ENCODE results near the gene MAGI2. TPM values are rescaled to one million over a fixed set of nuclear protein-coding genes. Genes with fewer than 3 reads are reported as not detected.

MAGI2 gene
- total and polyA plus RNA-seq, 2 donors from 2014 or later = 4.4 to 9.0 TPM

DNA sequence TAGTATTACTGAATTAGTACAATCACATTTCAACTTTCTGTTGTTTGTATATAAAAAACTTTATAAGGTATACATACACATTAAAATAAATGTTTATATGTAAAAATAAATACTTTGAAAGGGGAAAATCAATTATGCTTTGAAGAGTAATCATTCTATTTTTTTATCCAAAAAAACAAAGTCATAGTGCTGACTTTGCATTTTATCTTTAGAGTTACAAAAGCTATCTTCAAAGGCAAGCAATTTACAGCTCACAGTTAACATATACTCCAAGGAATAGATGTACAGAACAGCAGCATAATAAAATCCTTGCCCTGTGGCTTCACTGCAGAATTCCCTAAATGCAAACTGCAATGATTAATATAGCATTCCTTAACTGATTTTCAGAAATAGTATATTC, 53.2 kb downstream of the MAGI2 start:
- Histone ChIP-seq H3K9me3 (ENCODE audit: control insufficient read depth in 2 of 3, insufficient read depth in 1 of 3, low read length in 3 of 3) (no peaks in the 10 kb centered on the region), H3K9ac (ENCODE audit: low read length in 3 of 3) (no peak overlapping the region), H3K4me3 (ENCODE audit: low read length in 3 of 3) (no peak overlapping the region), H3K36me3 (ENCODE audit: control insufficient read depth in 2 of 3, insufficient read depth in 3 of 3, low read length in 3 of 3) (no peaks in the 10 kb centered on the region), H3K27me3 (ENCODE audit: control insufficient read depth, insufficient read depth, low read length) (no peaks in the 10 kb centered on the region), H3K4me1 (ENCODE audit: control insufficient read depth in 2 of 3, insufficient read depth in 2 of 3, low read depth in 1 of 3, low read length in 3 of 3) (no peaks in the 10 kb centered on the region), H3K27ac (ENCODE audit: low read depth in 2 of 2, low read length in 2 of 2) (no peak overlapping the region)
- no peak for TF ChIP-seq CTCF (IDR thresholded peaks at IDR 0.05; ENCODE audit: borderline replicate concordance, extremely low read depth, insufficient read depth)
- FAIRE-seq (no peak), DNase-seq (no peak)
- intact Hi-C loops (cut with DNase I) = no loop called here

DNA sequence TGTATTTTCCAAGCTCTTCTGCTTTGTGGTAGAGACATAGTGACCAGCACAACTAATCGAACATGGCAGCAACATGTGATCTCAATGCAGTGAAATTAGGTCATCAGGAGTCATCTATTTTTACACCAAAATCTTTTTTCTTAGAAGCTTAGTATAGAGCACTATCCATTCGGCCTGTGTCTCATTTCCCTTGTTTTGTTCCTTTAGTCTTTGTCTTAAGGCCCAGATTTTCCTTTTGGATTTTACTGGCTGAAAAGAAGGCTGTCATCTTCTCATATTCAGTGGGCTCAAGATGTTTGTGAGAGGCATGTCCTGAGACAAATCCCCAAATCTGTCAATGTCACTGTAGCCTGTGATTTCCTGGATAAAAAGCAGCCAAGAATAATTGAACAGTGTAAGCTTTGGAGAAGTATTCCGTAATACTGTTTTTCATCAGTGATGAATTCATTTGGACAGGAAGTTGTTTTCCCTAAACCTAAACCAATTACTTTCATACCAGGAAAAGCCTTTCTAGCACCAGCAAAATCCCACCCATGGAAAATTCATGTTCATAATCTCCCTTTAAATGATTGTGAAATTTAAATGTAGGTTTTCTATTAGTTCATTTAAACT, 55.2 kb downstream of the MAGI2 start:
- H3K9me3 ChIP-seq (ENCODE audit: control insufficient read depth in 2 of 3, insufficient read depth in 1 of 3, low read length in 3 of 3) = no peaks in the 10 kb centered on the region
- DNase-seq (no peak), FAIRE-seq (peak; percentile 52)
- H3K4me1 ChIP-seq (ENCODE audit: control insufficient read depth in 2 of 3, insufficient read depth in 2 of 3, low read depth in 1 of 3, low read length in 3 of 3) = no peaks in the 10 kb centered on the region
- no peak overlapping the region for H3K9ac ChIP-seq (ENCODE audit: low read length in 3 of 3)
- H3K36me3 ChIP-seq (ENCODE audit: control insufficient read depth in 2 of 3, insufficient read depth in 3 of 3, low read length in 3 of 3) = no peaks in the 10 kb centered on the region
- TF ChIP-seq CTCF (IDR thresholded peaks at IDR 0.05; ENCODE audit: borderline replicate concordance, extremely low read depth, insufficient read depth) = no peak
- H3K27me3 ChIP-seq (ENCODE audit: control insufficient read depth, insufficient read depth, low read length) = no peaks in the 10 kb centered on the region
- H3K4me3 ChIP-seq (ENCODE audit: low read length in 3 of 3) = no peak overlapping the region
- H3K27ac ChIP-seq (ENCODE audit: low read depth in 2 of 2, low read length in 2 of 2) = no peak overlapping the region
- intact Hi-C loops (cut with DNase I) = no loop called here

DNA sequence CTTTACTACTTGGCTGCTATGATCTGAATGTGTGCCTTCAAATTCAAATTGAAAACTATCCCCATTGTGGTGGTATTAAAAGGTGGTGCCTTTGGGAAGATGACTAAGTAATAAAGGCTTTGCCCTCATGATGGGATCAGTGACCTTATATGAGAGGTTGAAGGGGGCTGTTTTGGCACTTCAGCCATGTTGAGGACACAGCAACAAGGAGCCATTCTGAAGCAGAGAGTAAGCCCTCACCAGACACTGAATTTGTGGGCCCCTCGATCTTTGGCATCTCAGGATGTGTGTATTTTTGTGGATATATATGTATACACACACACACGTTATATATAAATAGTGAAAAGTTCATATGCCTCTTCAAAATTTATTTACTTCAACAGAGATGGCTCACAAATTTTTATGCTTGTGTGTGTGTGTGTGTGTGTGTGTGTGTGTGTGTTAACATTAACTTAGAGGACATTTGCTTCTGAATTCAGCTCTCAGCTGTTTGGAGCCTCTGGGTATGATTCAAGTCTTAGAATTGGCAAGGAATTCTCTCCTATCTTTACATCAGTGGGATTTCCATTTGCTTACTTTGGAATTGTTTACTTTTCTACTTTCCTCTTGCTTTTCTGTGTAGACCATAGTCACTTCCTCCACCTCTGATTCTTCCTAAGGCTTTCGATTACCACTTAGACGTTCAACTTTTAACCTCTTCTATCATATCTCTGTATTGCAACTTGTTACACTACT, 66.6 kb downstream of the MAGI2 start:
- Histone ChIP-seq H3K9ac (ENCODE audit: low read length in 3 of 3) (no peak overlapping the region), H3K9me3 (ENCODE audit: control insufficient read depth in 2 of 3, insufficient read depth in 1 of 3, low read length in 3 of 3) (no peaks in the 10 kb centered on the region), H3K36me3 (ENCODE audit: control insufficient read depth in 2 of 3, insufficient read depth in 3 of 3, low read length in 3 of 3) (no peaks in the 10 kb centered on the region), H3K27me3 (ENCODE audit: control insufficient read depth, insufficient read depth, low read length) (no peaks in the 10 kb centered on the region), H3K4me3 (ENCODE audit: low read length in 3 of 3) (no peak overlapping the region), H3K4me1 (ENCODE audit: control insufficient read depth in 2 of 3, insufficient read depth in 2 of 3, low read depth in 1 of 3, low read length in 3 of 3) (no peaks in the 10 kb centered on the region), H3K27ac (ENCODE audit: low read depth in 2 of 2, low read length in 2 of 2) (no peak overlapping the region)
- no peak for TF ChIP-seq CTCF (IDR thresholded peaks at IDR 0.05; ENCODE audit: borderline replicate concordance, extremely low read depth, insufficient read depth)
- no peak for DNase-seq
- FAIRE-seq = no peak
- intact Hi-C loops (cut with DNase I) = no loop called here
